ENCODE data around the gene IL34. TPM values are rescaled to one million over a fixed set of nuclear protein-coding genes. Genes with fewer than 3 reads are reported as not detected.

The IL34 gene
- polyA plus RNA-seq, 1 of the 3 experiments (the other 2 are of a cell fraction): 0.18 TPM

DNA sequence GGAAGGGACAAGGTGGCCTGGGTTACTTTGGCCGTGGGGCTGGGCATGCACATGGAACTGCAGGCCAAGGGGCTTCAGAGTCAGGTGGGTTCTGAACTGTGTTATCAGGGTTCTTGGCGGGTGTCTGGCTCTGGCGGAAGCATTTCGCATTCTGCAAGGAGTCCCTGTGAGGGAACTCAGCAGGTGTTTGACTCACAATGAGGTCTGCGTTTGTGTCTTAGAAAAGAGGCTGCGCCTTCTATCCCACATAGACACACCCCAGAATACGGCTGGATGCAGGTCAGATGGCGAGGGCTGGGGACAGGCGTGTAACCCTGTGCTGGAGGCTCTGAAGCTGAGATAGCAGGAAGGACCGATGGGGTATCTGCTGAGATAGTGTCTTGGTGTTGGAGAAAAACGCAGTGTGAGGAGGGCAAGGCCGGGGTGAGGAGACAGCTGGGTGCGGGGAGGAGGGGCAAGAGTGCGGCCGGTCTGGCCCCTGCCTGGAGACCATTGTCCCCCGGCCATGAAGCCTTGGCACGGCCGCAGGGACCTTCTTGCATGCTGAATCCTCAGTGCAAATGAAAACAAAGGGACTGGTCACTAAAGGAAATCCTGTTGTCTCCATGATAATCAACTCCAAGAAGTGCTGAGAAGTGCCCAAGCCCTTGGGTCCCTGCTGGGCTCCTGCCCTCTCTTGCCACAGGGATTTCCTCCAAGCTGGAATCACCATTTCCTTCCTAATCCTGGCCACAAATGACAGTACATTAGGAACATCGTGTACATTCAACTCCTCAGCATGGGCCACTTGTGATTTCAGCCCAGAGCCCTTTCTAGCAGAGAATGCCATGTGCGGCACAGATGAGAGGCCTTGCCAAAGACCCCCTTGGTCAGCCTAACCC is 62.2 kb downstream of the IL34 start:
- CTCF ChIA-PET: interaction anchor here (0.9 to 1.4 kb wide), 2 partner anchors 16 to 29 kb away, joined by 3 to 4 read pairs; no protein-coding TSS in a partner anchor
- WGBS (ENCODE audit: low lambda C conversion rate): 84% methylated on average over 15 of the region's 20 CpGs
- DNase-seq: no peak
- H3K4me1 ChIP-seq (ENCODE audit: control insufficient read depth in 1 of 2, insufficient read depth in 2 of 2, low read depth in 1 of 2, low read length in 1 of 2): peaks cover 33 to 79% of the 10 kb centered on the region in 2 experiments
- no peak overlapping the region for H3K9ac ChIP-seq
- H3K9me3 ChIP-seq: no peaks in the 10 kb centered on the region
- H3K9me2 ChIP-seq: no peaks in the 10 kb centered on the region
- no peaks in the 10 kb centered on the region for H3K27me3 ChIP-seq (ENCODE audit: insufficient read depth)
- H3K79me2 ChIP-seq (ENCODE audit: insufficient read depth): no peaks in the 10 kb centered on the region
- peaks cover 25% of the 10 kb centered on the region for H3F3A ChIP-seq (replicated peaks; ENCODE audit: insufficient read depth)
- H3K27ac ChIP-seq (ENCODE audit: low read depth in 2 of 2, low read length in 1 of 2): peak overlapping the region in 1 of 2 experiments; percentile 96; a peak in 1 of 4 replicates
- no peaks in the 10 kb centered on the region for H3K36me3 ChIP-seq (replicated peaks in 1 of 2; ENCODE audit: control insufficient read depth in 1 of 2, insufficient read depth in 2 of 2, low read length in 1 of 2)
- no peaks in the 10 kb centered on the region for H4K20me1 ChIP-seq (ENCODE audit: insufficient read depth)
- no peak overlapping the region for H2AFZ ChIP-seq (ENCODE audit: low read depth)
- H3K4me2 ChIP-seq: no peak overlapping the region
- no peak overlapping the region for H3K4me3 ChIP-seq (ENCODE audit: low read depth in 2 of 2, low read length in 1 of 2)
- POLR2A ChIA-PET: interaction anchor here (0.9 kb wide), 1 partner anchor 62 kb away, joined by 4 read pairs; no protein-coding TSS in a partner anchor
- TF ChIP-seq, protein P1, sequence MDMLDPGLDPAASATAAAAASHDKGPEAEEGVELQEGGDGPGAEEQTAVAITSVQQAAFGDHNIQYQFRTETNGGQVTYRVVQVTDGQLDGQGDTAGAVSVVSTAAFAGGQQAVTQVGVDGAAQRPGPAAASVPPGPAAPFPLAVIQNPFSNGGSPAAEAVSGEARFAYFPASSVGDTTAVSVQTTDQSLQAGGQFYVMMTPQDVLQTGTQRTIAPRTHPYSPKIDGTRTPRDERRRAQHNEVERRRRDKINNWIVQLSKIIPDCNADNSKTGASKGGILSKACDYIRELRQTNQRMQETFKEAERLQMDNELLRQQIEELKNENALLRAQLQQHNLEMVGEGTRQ (IDR thresholded peaks at IDR 0.05; ENCODE audit: borderline replicate concordance, low read depth, low read length): no peak
- TF ChIP-seq MEF2A (IDR thresholded peaks at IDR 0.05; ENCODE audit: borderline replicate concordance, low read depth): no peak
- no peak for TF ChIP-seq RXRA (IDR thresholded peaks at IDR 0.05; ENCODE audit: borderline replicate concordance, low read depth)
- no peak for TF ChIP-seq ELF1 (IDR thresholded peaks at IDR 0.05)
- TF ChIP-seq CTCF (IDR thresholded peaks at IDR 0.05): no peak
- TF ChIP-seq RAD21 (IDR thresholded peaks at IDR 0.05; ENCODE audit: low read length): no peak
- no peak for TF ChIP-seq JUND (IDR thresholded peaks at IDR 0.05)
- no peak for TF ChIP-seq REST (IDR thresholded peaks at IDR 0.05; ENCODE audit: low read depth, low read length)
- no peak for TF ChIP-seq NFIC (IDR thresholded peaks at IDR 0.05; ENCODE audit: borderline replicate concordance)
- no peak for TF ChIP-seq NRF1 (IDR thresholded peaks at IDR 0.05; ENCODE audit: low read depth, low read length)
- TF ChIP-seq EP300 (IDR thresholded peaks at IDR 0.05; ENCODE audit: borderline replicate concordance in 1 of 2, low read depth in 1 of 2, low read length in 1 of 2): no peak
- no peak for TF ChIP-seq ZBTB33 (IDR thresholded peaks at IDR 0.05; ENCODE audit: borderline replicate concordance, low read depth)

Measured in SK-N-SH (cell line).